Chondrocyte (in vitro differentiated cells): ENCODE measurements around the gene TCTN3. TPM values are rescaled to one million over a fixed set of nuclear protein-coding genes. Genes with fewer than 3 reads are reported as not detected.

ENCODE experiments used
- DNase-seq: peaks from one replicate; pipeline ENCODE4 v3.0.0; 2021; ENCODE audit warnings: mixed read lengths, low spot score
- H3K27ac Mint-ChIP-seq: one replicate; pipeline ENCODE4 v1.8.0; 2021; ENCODE audit warnings: mild to moderate bottlenecking, moderate library complexity, mixed read lengths; ENCODE audit not compliant: unreplicated experiment
- H3K27me3 Mint-ChIP-seq: 2 replicates; pipeline ENCODE4 v1.8.0; 2021; ENCODE audit warnings: low read depth, mixed read lengths
- H3K36me3 Mint-ChIP-seq: 2 replicates; pipeline ENCODE4 v1.8.0; 2021; ENCODE audit warnings: low read depth, mixed read lengths
- H3K4me1 Mint-ChIP-seq: 2 replicates; pipeline ENCODE4 v1.8.0; 2021; ENCODE audit warnings: low read depth, mild to moderate bottlenecking, mixed read lengths
- H3K4me3 Mint-ChIP-seq: one replicate; pipeline ENCODE4 v1.8.0; 2021; ENCODE audit warnings: mild to moderate bottlenecking, moderate library complexity, mixed read lengths; ENCODE audit not compliant: unreplicated experiment
- H3K9me3 Mint-ChIP-seq: 2 replicates; pipeline ENCODE4 v1.8.0; 2021; ENCODE audit warnings: low read depth, mixed read lengths
- total RNA-seq: library from RNA; stranded (reverse); gene quantifications from 3 replicates; pipeline ENCODE4 v1.2.1, GENCODE V29; 2021
- TF ChIP-seq, protein P1 (sequence below): fragments of 200-600 bp; sonication (generic); IDR thresholded peaks from 2 replicates; pipeline ENCODE4 v1.5.0; 2021; ENCODE audit warnings: antibody characterized with exemption, mild to moderate bottlenecking, moderate library complexity

TCTN3 gene
- total RNA-seq, 1 donor from 2014 or later: 32.7 TPM

DNA sequence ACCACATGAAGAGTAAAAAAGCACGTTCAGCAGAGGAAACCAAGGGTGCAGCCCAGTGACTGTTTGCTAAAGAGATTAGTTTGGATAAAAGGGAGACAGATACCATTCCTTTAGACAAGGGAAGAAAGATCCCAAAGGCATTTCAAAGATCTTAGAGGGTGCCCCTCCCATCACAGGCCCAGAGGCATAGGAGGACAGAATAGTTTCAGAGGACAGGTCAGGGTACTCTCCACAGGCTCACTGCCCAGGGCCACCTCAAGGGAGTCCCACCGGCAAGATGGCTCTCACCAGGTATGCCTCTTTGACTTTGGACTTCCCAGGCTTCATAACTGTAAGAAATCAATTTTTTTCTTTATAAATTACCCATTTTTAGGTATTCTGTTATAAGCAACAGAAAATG is 4.7 kb upstream of the TCTN3 start:
- H3K27ac Mint-ChIP-seq: no peak overlapping the region
- H3K4me3 Mint-ChIP-seq: no peak overlapping the region
- peaks cover 8% of the 10 kb centered on the region for H3K4me1 Mint-ChIP-seq
- no peaks in the 10 kb centered on the region for H3K36me3 Mint-ChIP-seq
- H3K27me3 Mint-ChIP-seq: peaks cover 3% of the 10 kb centered on the region
- TF ChIP-seq, protein P1, sequence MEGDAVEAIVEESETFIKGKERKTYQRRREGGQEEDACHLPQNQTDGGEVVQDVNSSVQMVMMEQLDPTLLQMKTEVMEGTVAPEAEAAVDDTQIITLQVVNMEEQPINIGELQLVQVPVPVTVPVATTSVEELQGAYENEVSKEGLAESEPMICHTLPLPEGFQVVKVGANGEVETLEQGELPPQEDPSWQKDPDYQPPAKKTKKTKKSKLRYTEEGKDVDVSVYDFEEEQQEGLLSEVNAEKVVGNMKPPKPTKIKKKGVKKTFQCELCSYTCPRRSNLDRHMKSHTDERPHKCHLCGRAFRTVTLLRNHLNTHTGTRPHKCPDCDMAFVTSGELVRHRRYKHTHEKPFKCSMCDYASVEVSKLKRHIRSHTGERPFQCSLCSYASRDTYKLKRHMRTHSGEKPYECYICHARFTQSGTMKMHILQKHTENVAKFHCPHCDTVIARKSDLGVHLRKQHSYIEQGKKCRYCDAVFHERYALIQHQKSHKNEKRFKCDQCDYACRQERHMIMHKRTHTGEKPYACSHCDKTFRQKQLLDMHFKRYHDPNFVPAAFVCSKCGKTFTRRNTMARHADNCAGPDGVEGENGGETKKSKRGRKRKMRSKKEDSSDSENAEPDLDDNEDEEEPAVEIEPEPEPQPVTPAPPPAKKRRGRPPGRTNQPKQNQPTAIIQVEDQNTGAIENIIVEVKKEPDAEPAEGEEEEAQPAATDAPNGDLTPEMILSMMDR: no peak
- H3K9me3 Mint-ChIP-seq: no peaks in the 10 kb centered on the region
- no peak for DNase-seq

DNA sequence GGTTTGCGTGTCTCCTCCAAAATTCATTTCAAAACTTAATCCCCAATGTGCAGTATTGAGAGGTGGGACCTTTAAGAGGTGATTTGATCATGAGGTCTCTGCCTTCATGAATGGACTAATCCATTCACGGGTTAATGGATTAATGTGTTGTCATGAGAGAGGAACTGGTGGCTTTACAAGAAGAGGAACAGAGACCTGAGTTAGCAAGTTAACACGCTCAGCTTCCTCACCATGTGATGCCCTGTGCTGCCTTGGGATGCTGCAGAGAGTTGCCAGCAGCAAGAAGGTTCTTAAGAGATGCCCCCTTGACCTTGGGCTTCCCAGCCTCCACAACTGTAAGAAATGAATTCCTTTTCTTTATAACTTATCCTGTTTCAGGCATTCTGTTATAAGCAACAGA is 3.7 kb upstream of the TCTN3 start:
- DNase-seq: no peak
- Mint-ChIP-seq H3K4me3 (no peak overlapping the region), H3K4me1 (peaks cover 18% of the 10 kb centered on the region), H3K36me3 (no peaks in the 10 kb centered on the region), H3K27ac (no peak overlapping the region), H3K9me3 (no peaks in the 10 kb centered on the region), H3K27me3 (peaks cover 3% of the 10 kb centered on the region)
- TF ChIP-seq, protein P1: no peak

DNA sequence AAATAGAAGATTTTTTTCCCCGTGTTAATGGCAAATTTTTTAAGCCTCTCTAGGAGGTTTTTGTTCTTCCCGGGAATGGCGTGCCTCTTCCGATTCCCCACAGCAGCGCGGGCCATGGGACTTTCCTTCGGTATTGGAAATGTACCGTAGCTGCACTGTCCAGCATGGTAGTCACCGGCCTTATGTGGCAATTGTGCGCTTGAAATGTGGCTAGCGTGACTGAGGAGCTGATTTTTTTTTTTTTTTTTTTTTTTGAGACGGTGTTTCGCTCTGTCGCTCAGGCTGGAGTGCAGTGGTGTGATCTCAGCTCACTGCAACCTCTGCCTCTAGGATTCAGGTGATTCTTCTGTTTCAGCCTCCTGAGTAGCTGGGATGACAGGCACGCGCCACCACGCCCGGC is 938 bp upstream of the TCTN3 start:
- H3K4me1 Mint-ChIP-seq: peaks cover 29% of the 10 kb centered on the region
- TF ChIP-seq, protein P1: no peak
- no peak for DNase-seq
- no peak overlapping the region for H3K4me3 Mint-ChIP-seq
- no peaks in the 10 kb centered on the region for H3K9me3 Mint-ChIP-seq
- H3K27me3 Mint-ChIP-seq: peaks cover 3% of the 10 kb centered on the region
- H3K36me3 Mint-ChIP-seq: peaks cover 2% of the 10 kb centered on the region
- H3K27ac Mint-ChIP-seq: peak overlapping the region; percentile 17

DNA sequence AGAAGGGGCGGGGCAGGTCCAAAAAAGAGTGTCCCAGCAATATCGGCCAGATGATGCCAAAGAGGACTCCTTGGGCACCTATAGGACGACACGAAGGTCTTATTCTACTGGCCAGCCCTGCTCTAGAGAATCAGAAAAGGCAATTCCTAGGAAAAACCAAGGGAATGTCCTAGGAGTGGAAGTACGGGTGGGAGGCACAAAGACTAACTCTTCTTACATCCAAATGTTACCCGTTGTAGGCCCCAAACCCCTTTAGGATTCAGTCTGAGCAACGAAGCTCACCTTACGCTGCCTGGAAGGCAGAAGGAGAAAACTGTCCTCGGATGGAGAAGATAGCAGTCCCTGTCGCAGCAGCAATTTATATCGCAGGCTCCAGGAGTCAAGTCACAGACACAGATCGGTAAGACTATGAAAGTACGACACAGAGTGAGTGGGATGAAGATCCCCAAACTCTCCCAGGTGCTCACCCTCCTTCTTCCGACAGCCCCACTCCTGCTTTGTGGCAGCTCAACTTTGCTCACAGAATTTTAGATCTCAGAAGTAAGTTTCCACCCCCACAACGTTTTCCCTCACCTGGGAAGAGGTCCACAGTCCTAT is 558 bp downstream of the TCTN3 start:
- TF ChIP-seq, protein P1: no peak
- H3K27ac Mint-ChIP-seq: peak overlapping the region; percentile 95
- H3K4me3 Mint-ChIP-seq: peak overlapping the region; percentile 98
- no peaks in the 10 kb centered on the region for H3K27me3 Mint-ChIP-seq
- peaks cover 29% of the 10 kb centered on the region for H3K4me1 Mint-ChIP-seq
- H3K36me3 Mint-ChIP-seq: peaks cover 7% of the 10 kb centered on the region
- no peak for DNase-seq
- H3K9me3 Mint-ChIP-seq: no peaks in the 10 kb centered on the region

DNA sequence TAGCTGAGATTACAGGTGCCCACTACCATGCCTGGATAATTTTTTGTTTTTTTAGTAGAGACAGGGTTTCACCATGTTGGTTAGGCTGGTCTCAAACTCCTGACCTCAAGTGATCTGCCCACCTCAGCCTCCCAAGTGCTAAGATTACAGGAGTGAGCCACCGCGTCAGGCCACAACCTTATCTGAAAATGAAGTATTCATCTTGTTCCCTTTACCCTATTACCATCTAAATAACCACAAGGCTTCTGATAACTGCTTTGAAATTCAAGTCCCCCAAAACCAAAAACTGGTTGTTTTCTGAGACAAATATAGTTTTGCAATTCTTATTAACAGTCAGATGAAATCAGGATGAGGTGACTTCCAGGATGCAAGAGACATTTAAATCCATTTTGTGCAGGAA is 2.4 kb downstream of the TCTN3 start:
- Mint-ChIP-seq H3K4me3 (no peak overlapping the region), H3K36me3 (peaks cover 11% of the 10 kb centered on the region), H3K27me3 (no peaks in the 10 kb centered on the region), H3K9me3 (no peaks in the 10 kb centered on the region), H3K4me1 (peaks cover 29% of the 10 kb centered on the region), H3K27ac (no peak overlapping the region)
- TF ChIP-seq, protein P1: no peak
- no peak for DNase-seq
